Body of pancreas (tissue), 4 donors: ENCODE results near the gene ABI2.

Experiments used
- CTCF ChIP-seq, 7 experiments: fragments of 450-650 bp in 4 of 7; fragments of 200-600 bp in 3 of 7; sonication (generic) in 3 of 7; IDR thresholded peaks; one replicate each; pipeline ENCODE4 v1.5.1; 2016 to 2019; ENCODE audit warnings: antibody characterized with exemption in 7 of 7
- POLR2A ChIP-seq, 3 donors: fragments of 450-650 bp; IDR thresholded peaks; one replicate each; pipeline ENCODE4 v1.6.1; 2016; ENCODE audit warnings: antibody characterized with exemption in 3 of 3, mild to moderate bottlenecking in 2 of 3

GRCh38 chr2:203427061-203427460, 98.9 kb downstream of the ABI2 start:
- TF ChIP-seq CTCF (IDR thresholded peaks at IDR 0.05) (no peak), POLR2A (IDR thresholded peaks at IDR 0.05) (no peak)
